HFF-Myc (cell line): ENCODE measurements around the gene GIPC1.

Experiments used
- DNase-seq: peaks from one replicate; pipeline ENCODE4 v3.0.0-alpha.2; 2011; ENCODE audit warnings: low read depth; ENCODE audit errors: extremely low read depth
- H3K4me3 ChIP-seq: replicated peaks from 2 replicates; pipeline ENCODE4 v1.5.1; 2011; ENCODE audit warnings: low read depth, mild to moderate bottlenecking, control low read depth, low read length
- TF ChIP-seq, protein P1 (sequence below): IDR thresholded peaks from 2 replicates; pipeline ENCODE4 v1.5.1; 2012; ENCODE audit warnings: mild to moderate bottlenecking, low read depth, low read length, control low read depth; ENCODE audit errors: missing control alignments

GIPC1 gene

GRCh38 chr19:14540741-14541525 lies 45.0 kb upstream of the GIPC1 start:
- TF ChIP-seq, protein P1, sequence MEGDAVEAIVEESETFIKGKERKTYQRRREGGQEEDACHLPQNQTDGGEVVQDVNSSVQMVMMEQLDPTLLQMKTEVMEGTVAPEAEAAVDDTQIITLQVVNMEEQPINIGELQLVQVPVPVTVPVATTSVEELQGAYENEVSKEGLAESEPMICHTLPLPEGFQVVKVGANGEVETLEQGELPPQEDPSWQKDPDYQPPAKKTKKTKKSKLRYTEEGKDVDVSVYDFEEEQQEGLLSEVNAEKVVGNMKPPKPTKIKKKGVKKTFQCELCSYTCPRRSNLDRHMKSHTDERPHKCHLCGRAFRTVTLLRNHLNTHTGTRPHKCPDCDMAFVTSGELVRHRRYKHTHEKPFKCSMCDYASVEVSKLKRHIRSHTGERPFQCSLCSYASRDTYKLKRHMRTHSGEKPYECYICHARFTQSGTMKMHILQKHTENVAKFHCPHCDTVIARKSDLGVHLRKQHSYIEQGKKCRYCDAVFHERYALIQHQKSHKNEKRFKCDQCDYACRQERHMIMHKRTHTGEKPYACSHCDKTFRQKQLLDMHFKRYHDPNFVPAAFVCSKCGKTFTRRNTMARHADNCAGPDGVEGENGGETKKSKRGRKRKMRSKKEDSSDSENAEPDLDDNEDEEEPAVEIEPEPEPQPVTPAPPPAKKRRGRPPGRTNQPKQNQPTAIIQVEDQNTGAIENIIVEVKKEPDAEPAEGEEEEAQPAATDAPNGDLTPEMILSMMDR: no peak
- H3K4me3 ChIP-seq: no peak overlapping the region
- DNase-seq: no peak

- no peak for DNase-seq
- H3K4me3 ChIP-seq: no peak overlapping the region
- TF ChIP-seq, protein P1: no peak
These were observed 41.2 kb upstream of the GIPC1 start for GRCh38 chr19:14536926-14537692.

- TF ChIP-seq, protein P1: no peak
- no peak for DNase-seq
These were observed 37.5 kb upstream of the GIPC1 start for GRCh38 chr19:14533450-14533849.

GRCh38 chr19:14530506-14530905 lies 34.6 kb upstream of the GIPC1 start:
- TF ChIP-seq, protein P1: no peak
- H3K4me3 ChIP-seq: peak overlapping the region; percentile 80
- no peak for DNase-seq

More at GRCh38 chr19:14533450-14533849, 37.5 kb upstream of the GIPC1 start:
- H3K4me3 ChIP-seq: no peak overlapping the region

- TF ChIP-seq, protein P1: no peak
- DNase-seq: no peak
- H3K4me3 ChIP-seq: peak overlapping the region; percentile 80
These were observed 34.0 kb upstream of the GIPC1 start for GRCh38 chr19:14530005-14530348.

DNA sequence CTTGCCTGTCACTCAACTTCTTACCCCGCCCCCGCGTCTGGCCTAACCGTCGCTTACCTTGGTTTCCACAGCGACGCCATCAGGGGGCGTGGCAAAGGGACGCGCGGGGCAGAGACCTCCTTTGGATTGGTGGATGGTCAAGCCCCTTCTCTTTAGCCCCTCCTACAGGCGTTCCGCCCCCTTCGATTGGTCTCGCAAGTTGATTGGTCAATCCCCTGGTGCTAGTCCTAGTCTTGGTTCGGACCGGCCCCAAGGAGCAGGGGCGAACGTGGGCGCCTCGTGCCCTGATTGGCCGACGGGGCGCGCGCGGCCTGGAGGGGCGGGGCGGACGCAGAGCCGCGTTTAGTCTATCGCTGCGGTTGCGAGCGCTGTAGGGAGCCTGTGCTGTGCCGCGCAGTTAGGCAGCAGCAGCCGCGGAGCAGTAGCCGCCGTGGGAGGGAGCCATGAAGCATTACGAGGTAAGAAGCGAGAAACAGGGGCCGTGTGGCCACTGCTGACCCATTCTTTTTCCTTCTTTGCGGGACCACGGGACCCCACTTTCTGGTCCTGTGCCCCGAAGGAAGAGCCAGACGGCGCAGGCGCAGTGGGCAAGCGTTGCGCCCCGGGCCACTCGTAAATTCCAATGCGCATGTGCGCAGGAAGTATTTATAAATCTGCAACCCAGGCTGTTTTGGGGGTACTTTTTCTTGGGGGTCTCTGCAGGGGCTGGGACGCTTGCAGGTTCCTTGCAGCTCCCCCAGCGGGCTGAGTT lies 33.5 kb upstream of the GIPC1 start, which contains the start of gene TECR:
TSS of gene TECR (plus strand) at position 341 of the 751 bp plus-strand sequence. CDS start at position 444, 103 bp downstream.
- TF ChIP-seq, protein P1: no peak
- DNase-seq: peak; percentile 100
- H3K4me3 ChIP-seq: peak within 1 kb of the TSS; percentile 80
